ENCODE data around the gene GPR39.

DNA sequence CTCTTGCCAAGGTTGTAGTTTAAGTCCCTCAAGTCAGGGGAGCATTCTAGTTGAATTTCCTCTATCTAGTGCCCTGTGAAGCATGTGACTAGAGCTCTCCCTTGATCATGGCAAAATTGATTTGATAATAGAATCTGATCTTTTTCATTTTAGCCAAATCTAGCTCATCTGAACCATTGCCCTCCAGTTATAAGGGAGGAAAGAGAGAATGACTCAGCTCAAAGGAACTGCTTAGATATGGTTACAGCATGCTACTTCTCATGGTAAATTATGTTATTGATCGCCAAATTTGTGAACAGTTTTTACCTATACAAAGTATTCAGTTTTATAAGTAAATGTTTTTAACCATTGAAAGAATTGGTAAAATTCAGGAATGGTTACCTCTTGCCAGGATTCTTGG, 100.8 kb downstream of the GPR39 start:
- TF ChIP-seq CTCF (IDR thresholded peaks at IDR 0.05), result no peak
- TF ChIP-seq POLR2A (IDR thresholded peaks at IDR 0.05), result no peak
